Measurements from ENCODE around the gene BMP8A. TPM values are rescaled to one million over a fixed set of nuclear protein-coding genes. Genes with fewer than 3 reads are reported as not detected.
A peak's percentile ranks its signal among the peaks of the same experiment; 100 is the strongest.

Gene BMP8A
- total and polyA plus RNA-seq, 9 of the 15 experiments (the other 6 are each of a cell fraction or from before 2014, with no cell fraction given) = 0.05 to 0.31 TPM; not detected in 7

DNA sequence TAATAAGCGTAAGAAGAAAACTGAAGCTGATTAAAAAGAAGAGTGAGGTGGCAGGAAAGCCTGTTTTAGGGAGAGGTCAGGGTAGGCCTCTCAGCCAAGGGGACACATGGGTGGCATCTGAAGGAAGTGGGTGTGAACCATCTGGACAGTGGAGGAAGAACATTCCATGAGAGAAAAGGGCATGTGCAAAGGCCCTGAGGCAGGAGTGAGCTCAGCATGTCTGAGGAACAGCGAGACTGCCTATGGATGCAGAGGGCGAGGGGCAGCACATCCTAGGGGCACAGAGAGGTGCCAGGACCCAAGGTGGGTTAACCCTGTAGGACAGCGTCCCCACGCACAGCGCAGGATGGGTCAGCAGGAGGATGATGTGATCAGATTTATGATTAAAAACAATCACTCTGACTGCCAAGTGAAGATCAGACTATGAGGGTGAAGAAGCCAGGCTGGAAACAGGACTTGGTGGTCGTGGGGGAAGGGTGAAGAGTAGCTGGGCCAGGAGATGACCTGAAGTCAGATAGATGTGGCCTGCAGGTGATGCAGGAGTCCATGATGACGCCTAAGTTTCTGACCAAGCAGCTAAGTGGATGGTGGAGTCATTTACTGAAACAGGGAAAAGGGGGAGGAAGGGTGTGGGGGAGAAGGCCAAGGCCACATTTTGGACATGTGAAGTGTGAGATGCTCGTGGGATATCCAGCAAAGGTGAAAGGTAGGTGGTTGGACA is 47.3 kb downstream of the BMP8A start:
- Histone ChIP-seq H4K20me1 (replicated peaks; ENCODE audit: control insufficient read depth, insufficient read depth, low read length) (0 out of 2 replicates have a peak, but pooled peaks cover 6% of the 10 kb centered on the region), H3K4me2 (ENCODE audit: insufficient read depth, low read length) (no peak overlapping the region), H3K27me3 (ENCODE audit: control insufficient read depth in 2 of 2, insufficient read depth in 2 of 2, low read length in 2 of 2) (no peaks in the 10 kb centered on the region), H3K9ac (ENCODE audit: insufficient read depth in 1 of 2, low read depth in 2 of 2, low read length in 2 of 2) (peak overlapping the region in 1 of 2 experiments; percentile 15; a peak in 1 of 4 replicates), H3K9me3 (replicated peaks; ENCODE audit: control insufficient read depth, insufficient read depth, low read depth, low read length) (no peaks in the 10 kb centered on the region), H3K4me1 (replicated peaks in 1 of 2; ENCODE audit: control insufficient read depth in 2 of 2, insufficient read depth in 2 of 2, low read length in 2 of 2) (no peaks in the 10 kb centered on the region), H3K27ac (ENCODE audit: extremely low read depth, low read depth, low read length) (no peak overlapping the region), H3K4me3 (no peak overlapping the region), H3K9me1 (ENCODE audit: control insufficient read depth, insufficient read depth, low read length) (no peaks in the 10 kb centered on the region), H3K36me3 (ENCODE audit: control insufficient read depth, insufficient read depth, low read length) (no peaks in the 10 kb centered on the region), H3K79me2 (ENCODE audit: control insufficient read depth, insufficient read depth, low read length) (no peaks in the 10 kb centered on the region), H2AFZ (ENCODE audit: low read depth, low read length) (no peak overlapping the region)
- ATAC-seq = no peak
- ChIA-PET CTCF (ENCODE audit: low intra/inter-chr PET ratio) (interaction anchor here (0.6 to 1.0 kb wide), 3 partner anchors 33 to 348 kb away, joined by 3 to 4 read pairs (median 3); no protein-coding TSS in a partner anchor), POLR2A (interaction anchor here (0.6 to 1.9 kb wide), 8 partner anchors 10 to 457 kb away, joined by 3 to 7 read pairs (median 3); no protein-coding TSS in a partner anchor)
- no TSS peak for BruUV-seq (replicated peaks)
- no peak for DNase-seq (ENCODE audit: extremely low read depth in 1 of 4, low spot score in 3 of 4)
- no peak for FAIRE-seq
- WGBS (ENCODE audit: insufficient coverage, low coverage, missing lambda C conversion rate) = 55% methylated on average over 9 of the region's 9 CpGs
- intact Hi-C loops (cut with micrococcal nuclease) (loop anchor here (1.0 to 5.0 kb wide), 4 partner anchors 272 to 440 kb away; no protein-coding TSS in a partner anchor), in situ Hi-C loops (cut with MboI) (loop anchor here (5.0 to 10.0 kb wide), 3 partner anchors 51 to 441 kb away; no protein-coding TSS in a partner anchor)
- TF ChIP-seq ILF3 (IDR thresholded peaks at IDR 0.05; ENCODE audit: borderline replicate concordance) (no peak), ZBTB17 (CRISPR knock-in tag; IDR thresholded peaks at IDR 0.05) (no peak), MBD2 (IDR thresholded peaks at IDR 0.05; ENCODE audit: borderline replicate concordance, low read depth) (no peak), RBM25 (IDR thresholded peaks at IDR 0.05; ENCODE audit: low read depth, low read length, severe bottlenecking) (no peak), FOXA1 (IDR thresholded peaks at IDR 0.05; ENCODE audit: borderline replicate concordance) (no peak), ZEB2 (IDR thresholded peaks at IDR 0.05) (0 out of 2 replicates have a peak, but pooled peaks have one; percentile 27), MEF2A (IDR thresholded peaks at IDR 0.05; ENCODE audit: control insufficient read depth, low read depth, low read length) (no peak)
- TF ChIP-seq, protein P1, sequence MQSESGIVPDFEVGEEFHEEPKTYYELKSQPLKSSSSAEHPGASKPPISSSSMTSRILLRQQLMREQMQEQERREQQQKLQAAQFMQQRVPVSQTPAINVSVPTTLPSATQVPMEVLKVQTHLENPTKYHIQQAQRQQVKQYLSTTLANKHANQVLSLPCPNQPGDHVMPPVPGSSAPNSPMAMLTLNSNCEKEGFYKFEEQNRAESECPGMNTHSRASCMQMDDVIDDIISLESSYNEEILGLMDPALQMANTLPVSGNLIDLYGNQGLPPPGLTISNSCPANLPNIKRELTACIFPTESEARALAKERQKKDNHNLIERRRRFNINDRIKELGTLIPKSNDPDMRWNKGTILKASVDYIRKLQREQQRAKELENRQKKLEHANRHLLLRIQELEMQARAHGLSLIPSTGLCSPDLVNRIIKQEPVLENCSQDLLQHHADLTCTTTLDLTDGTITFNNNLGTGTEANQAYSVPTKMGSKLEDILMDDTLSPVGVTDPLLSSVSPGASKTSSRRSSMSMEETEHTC (IDR thresholded peaks at IDR 0.05) = no peak
- TF ChIP-seq, protein P2, sequence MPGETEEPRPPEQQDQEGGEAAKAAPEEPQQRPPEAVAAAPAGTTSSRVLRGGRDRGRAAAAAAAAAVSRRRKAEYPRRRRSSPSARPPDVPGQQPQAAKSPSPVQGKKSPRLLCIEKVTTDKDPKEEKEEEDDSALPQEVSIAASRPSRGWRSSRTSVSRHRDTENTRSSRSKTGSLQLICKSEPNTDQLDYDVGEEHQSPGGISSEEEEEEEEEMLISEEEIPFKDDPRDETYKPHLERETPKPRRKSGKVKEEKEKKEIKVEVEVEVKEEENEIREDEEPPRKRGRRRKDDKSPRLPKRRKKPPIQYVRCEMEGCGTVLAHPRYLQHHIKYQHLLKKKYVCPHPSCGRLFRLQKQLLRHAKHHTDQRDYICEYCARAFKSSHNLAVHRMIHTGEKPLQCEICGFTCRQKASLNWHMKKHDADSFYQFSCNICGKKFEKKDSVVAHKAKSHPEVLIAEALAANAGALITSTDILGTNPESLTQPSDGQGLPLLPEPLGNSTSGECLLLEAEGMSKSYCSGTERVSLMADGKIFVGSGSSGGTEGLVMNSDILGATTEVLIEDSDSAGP (CRISPR knock-in tag; IDR thresholded peaks at IDR 0.05) = 0 out of 2 replicates have a peak, but pooled peaks have one; percentile 42

Data from K562 (cell line).